Keratinocyte (primary cell): ENCODE measurements around the gene HES3. TPM values are rescaled to one million over a fixed set of nuclear protein-coding genes. Genes with fewer than 3 reads are reported as not detected.
A peak's percentile ranks its signal among the peaks of the same experiment; 100 is the strongest.
"Not testable (repeated sequence)": the region's sequence is repeated elsewhere in the genome, so short reads cannot be mapped to it uniquely, and the experiment has no call there.

Experiments used
- DNase-seq: peaks from one replicate; pipeline ENCODE4 v3.0.0-alpha.2; 2011; ENCODE audit warnings: low read depth, missing footprints, low spot score
- FAIRE-seq: peaks from 2 replicates; lab custom pipeline; 2011; peaks lifted over from hg19 to GRCh38; lab: Jason Lieb, UNC
- H2AFZ ChIP-seq: 2 replicates; pipeline ENCODE4 v1.6.0; 2012; ENCODE audit warnings: low read length, control low read depth, inconsistent platforms; ENCODE audit not compliant: control insufficient read depth
- H3K27ac ChIP-seq: 2 replicates; pipeline ENCODE4 v1.5.1; 2011; ENCODE audit warnings: low read length; ENCODE audit not compliant: control insufficient read depth, insufficient read depth
- H3K27me3 ChIP-seq: 3 replicates; pipeline ENCODE4 v1.6.0; 2011; ENCODE audit warnings: low read length; ENCODE audit not compliant: control insufficient read depth, insufficient read depth; ENCODE audit errors: extremely low read depth
- H3K36me3 ChIP-seq, 2 experiments: 2 replicates in 1 of 2; 3 replicates in 1 of 2; pipeline ENCODE4 v1.5.1; 2011; ENCODE audit warnings: low read length in 2 of 2, mild to moderate bottlenecking in 1 of 2; ENCODE audit not compliant: control insufficient read depth in 2 of 2, insufficient read depth in 2 of 2; ENCODE audit errors: extremely low read depth in 1 of 2
- H3K4me1 ChIP-seq: 3 replicates; pipeline ENCODE4 v1.5.1; 2011; ENCODE audit warnings: low read length; ENCODE audit not compliant: control insufficient read depth, insufficient read depth; ENCODE audit errors: extremely low read depth
- H3K4me2 ChIP-seq: 3 replicates; pipeline ENCODE4 v1.6.0; 2011; ENCODE audit warnings: low read depth, low read length; ENCODE audit not compliant: control insufficient read depth, insufficient read depth; ENCODE audit errors: extremely low read depth
- H3K4me3 ChIP-seq, 3 experiments: fragments of 200-600 bp in 1 of 3; sonication (generic) in 1 of 3; 2 replicates in 2 of 3; 3 replicates in 1 of 3; pipeline ENCODE4 v1.5.1; 2011 to 2016; ENCODE audit warnings: low read length in 3 of 3, mild to moderate bottlenecking in 3 of 3, control low read depth in 2 of 3, inconsistent platforms in 1 of 3, low read depth in 1 of 3, mixed read lengths in 1 of 3, mixed run types in 1 of 3, moderate library complexity in 1 of 3; ENCODE audit not compliant: control insufficient read depth in 2 of 3, insufficient read depth in 2 of 3; ENCODE audit errors: extremely low read depth in 1 of 3
- H3K79me2 ChIP-seq: 2 replicates; pipeline ENCODE4 v1.6.0; 2012; ENCODE audit warnings: low read length; ENCODE audit not compliant: control insufficient read depth, insufficient read depth
- H3K9ac ChIP-seq: 3 replicates; pipeline ENCODE4 v1.6.0; 2011; ENCODE audit warnings: low read length; ENCODE audit not compliant: control insufficient read depth, insufficient read depth; ENCODE audit errors: extremely low read depth
- H3K9me1 ChIP-seq: 3 replicates; pipeline ENCODE4 v1.6.0; 2011; ENCODE audit warnings: low read length; ENCODE audit not compliant: control insufficient read depth, insufficient read depth; ENCODE audit errors: extremely low read depth
- H3K9me3 ChIP-seq: 2 replicates; pipeline ENCODE4 v1.5.1; 2012; ENCODE audit warnings: low read depth, low read length; ENCODE audit not compliant: control insufficient read depth
- H4K20me1 ChIP-seq: 3 replicates; pipeline ENCODE4 v1.6.0; 2011; ENCODE audit warnings: low read length; ENCODE audit not compliant: control insufficient read depth, insufficient read depth; ENCODE audit errors: extremely low read depth
- EZH2 ChIP-seq: IDR thresholded peaks from one replicate; pipeline ENCODE4 v1.6.1; 2012; ENCODE audit warnings: inconsistent platforms, mild to moderate bottlenecking, low read length, moderate library complexity
- dilution Hi-C: fragments of 300-500 bp; cut with MboI; formaldehyde crosslinking; loops from one replicate; pipeline ENCODE4 v1.7.0; 2020; ENCODE audit warnings: low sequenced_read_pairs; ENCODE audit not compliant: extremely low pct_ligation_motif_present
- polyA plus RNA-seq, 5 experiments: library from polyadenylated mRNA; depleted of rRNA in 3 of 5; stranded (reverse) in 3 of 5; stranded (forward) in 1 of 5; unstranded in 1 of 5; fragments of >200 nt; gene quantifications; 1 replicate in 1 of 5; 2 replicates in 3 of 5; 3 replicates in 1 of 5; pipeline versions ENCODE4 v1.2.1 to v1.2.3, GENCODE V29; 2011 to 2012; ENCODE audit warnings: missing spikeins in 2 of 5, low read depth in 1 of 5, low replicate concordance in 1 of 5
- TF ChIP-seq, protein P1 (sequence below), 3 experiments: IDR thresholded peaks in 1 of 3; conservative IDR thresholded peaks in 1 of 3; optimal IDR thresholded peaks in 1 of 3; 2 replicates in 2 of 3; 3 replicates in 1 of 3; pipeline versions ENCODE3 to v1.5.1; 2011; ENCODE audit warnings: low read length in 3 of 3, mild to moderate bottlenecking in 3 of 3, moderate library complexity in 2 of 3, control low read depth in 1 of 3, inconsistent platforms in 1 of 3; ENCODE audit not compliant: insufficient read depth in 2 of 3; ENCODE audit errors: extremely low read depth in 1 of 3

HES3 gene
- polyA plus RNA-seq, 1 donor (not counting 4 experiments of a cell fraction or from before 2014, with no cell fraction given) = not detected

DNA sequence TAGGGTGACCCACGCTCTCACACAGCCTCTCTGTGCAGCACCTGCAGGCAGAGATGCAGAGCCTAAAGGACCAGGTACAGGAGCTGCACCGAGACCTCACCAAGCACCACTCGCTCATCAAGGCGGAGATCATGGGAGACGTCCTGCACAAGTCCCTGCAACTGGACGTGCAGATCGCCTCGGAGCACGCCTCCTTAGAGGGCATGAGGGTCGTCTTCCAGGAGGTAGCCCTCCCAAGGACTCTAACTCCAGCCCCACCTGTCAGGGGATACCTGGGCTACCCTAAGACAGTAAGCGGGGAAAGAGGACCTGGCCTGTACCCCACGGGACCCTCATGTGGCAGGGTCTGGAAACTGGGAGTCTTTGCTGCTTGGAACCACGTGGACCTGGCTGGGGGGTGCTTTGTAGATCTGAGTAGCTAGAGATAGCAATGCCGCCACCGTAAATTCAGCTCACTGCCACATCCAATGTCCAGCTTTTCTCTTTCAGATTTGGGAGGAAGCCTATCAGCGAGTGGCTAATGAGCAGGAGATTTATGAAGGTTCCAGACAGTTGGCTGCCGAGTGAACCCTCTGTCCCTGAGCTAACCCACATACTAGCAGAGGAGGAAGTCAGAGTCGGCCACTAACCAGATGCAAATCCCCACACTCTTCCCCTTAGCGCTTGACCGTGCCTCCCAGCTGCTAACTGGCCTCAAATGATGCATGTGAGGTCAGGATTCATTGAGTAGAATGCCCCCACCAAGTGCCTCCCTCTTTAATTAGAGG is 31.6 kb upstream of the HES3 start:
- H3K9me3 ChIP-seq = no peaks in the 10 kb centered on the region
- H4K20me1 ChIP-seq = no peaks in the 10 kb centered on the region
- peaks cover 0 to 2% of the 10 kb centered on the region in 2 experiments for H3K36me3 ChIP-seq
- FAIRE-seq (no peak), DNase-seq (no peak)
- no peaks in the 10 kb centered on the region for H3K27me3 ChIP-seq
- no peak overlapping the region for H3K27ac ChIP-seq
- peaks cover 2% of the 10 kb centered on the region for H3K4me1 ChIP-seq
- dilution Hi-C loops = no loop called here
- no peak overlapping the region for H3K4me3 ChIP-seq
- no peak overlapping the region for H3K4me2 ChIP-seq
- H3K79me2 ChIP-seq = no peaks in the 10 kb centered on the region
- no peak overlapping the region for H3K9ac ChIP-seq
- TF ChIP-seq, protein P1, sequence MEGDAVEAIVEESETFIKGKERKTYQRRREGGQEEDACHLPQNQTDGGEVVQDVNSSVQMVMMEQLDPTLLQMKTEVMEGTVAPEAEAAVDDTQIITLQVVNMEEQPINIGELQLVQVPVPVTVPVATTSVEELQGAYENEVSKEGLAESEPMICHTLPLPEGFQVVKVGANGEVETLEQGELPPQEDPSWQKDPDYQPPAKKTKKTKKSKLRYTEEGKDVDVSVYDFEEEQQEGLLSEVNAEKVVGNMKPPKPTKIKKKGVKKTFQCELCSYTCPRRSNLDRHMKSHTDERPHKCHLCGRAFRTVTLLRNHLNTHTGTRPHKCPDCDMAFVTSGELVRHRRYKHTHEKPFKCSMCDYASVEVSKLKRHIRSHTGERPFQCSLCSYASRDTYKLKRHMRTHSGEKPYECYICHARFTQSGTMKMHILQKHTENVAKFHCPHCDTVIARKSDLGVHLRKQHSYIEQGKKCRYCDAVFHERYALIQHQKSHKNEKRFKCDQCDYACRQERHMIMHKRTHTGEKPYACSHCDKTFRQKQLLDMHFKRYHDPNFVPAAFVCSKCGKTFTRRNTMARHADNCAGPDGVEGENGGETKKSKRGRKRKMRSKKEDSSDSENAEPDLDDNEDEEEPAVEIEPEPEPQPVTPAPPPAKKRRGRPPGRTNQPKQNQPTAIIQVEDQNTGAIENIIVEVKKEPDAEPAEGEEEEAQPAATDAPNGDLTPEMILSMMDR (optimal IDR thresholded peaks at IDR 0.05 in 1 of 3, IDR thresholded peaks at IDR 0.05 in 1 of 3, conservative IDR thresholded peaks at IDR 0.05 in 1 of 3; ENCODE audit: extremely low read depth in 1 of 3, insufficient read depth in 2 of 3, low read length in 3 of 3) = no peak
- TF ChIP-seq EZH2 = no peak
- H3K9me1 ChIP-seq = no peaks in the 10 kb centered on the region
- H2AFZ ChIP-seq = no peak overlapping the region

DNA sequence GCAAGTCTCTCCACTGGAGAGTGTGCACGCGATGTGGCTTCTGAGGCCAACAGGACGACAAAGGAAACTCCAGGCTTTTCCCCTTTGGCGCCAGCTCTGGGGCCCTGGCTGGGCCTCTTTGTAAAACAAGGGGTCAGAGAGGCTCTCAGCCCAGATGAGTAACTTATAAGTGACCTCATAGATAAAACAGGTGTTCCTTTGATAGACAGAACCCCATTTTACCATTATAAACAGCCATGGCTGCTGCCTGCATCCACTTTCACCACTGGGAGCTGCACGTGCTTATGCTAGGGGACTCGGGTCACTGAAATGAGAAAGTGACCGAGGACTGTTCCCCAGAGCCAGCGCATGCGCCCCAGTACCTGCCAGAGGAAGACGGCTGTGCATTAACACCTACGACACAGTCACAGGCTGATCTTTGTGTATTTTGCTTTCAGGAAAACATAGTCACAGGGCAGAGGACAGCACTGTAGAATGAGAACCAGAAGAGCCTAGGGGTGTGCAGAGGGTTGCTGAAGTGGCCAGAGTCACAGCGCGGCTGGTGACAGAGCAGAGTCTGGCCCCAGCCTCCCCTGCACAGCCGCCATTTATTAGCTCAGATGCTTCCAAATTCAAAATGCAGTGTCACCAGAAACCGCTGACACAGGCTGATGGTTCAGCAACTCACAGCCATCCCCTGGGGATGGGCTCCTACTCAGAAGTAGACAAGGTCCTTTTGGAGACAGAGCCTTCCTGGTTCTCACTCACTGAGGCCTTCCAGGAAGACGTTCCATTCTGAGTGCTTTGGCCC is 25.4 kb upstream of the HES3 start:
- Histone ChIP-seq H3K9ac (no peak overlapping the region), H3K9me3 (no peaks in the 10 kb centered on the region), H3K79me2 (no peaks in the 10 kb centered on the region), H3K36me3 (peaks cover 4 to 14% of the 10 kb centered on the region in 2 experiments), H2AFZ (no peak overlapping the region), H3K9me1 (no peaks in the 10 kb centered on the region), H4K20me1 (no peaks in the 10 kb centered on the region), H3K27ac (no peak overlapping the region), H3K4me1 (peaks cover 14% of the 10 kb centered on the region), H3K27me3 (no peaks in the 10 kb centered on the region), H3K4me3 (no peak overlapping the region), H3K4me2 (no peak overlapping the region)
- no peak for FAIRE-seq
- TF ChIP-seq EZH2 = no peak
- TF ChIP-seq, protein P1 (optimal IDR thresholded peaks at IDR 0.05 in 1 of 3, IDR thresholded peaks at IDR 0.05 in 1 of 3, conservative IDR thresholded peaks at IDR 0.05 in 1 of 3; ENCODE audit: extremely low read depth in 1 of 3, insufficient read depth in 2 of 3, low read length in 3 of 3) = no peak
- dilution Hi-C loops = no loop called here
- DNase-seq = no peak

DNA sequence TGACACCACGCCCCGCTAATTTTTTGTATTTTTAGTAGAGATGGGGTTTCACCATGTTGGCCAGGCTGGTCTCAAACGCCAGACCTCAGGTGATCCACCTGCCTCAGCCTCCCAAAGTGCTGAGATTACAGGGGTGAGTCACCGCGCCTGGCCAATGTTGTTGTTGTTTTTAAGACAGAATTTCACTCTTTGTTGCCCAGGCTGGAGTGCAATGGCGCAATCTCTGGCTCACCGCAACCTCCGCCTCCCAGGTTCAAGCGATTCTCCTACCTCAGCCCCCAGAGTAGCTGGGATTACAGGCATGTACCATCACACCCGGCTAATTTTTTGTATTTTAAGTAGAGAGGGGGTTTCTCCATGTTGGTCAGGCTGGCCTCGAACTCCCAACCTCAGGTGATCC is 24.3 kb upstream of the HES3 start:
- FAIRE-seq, H3K9me1 ChIP-seq, DNase-seq, H4K20me1 ChIP-seq, H2AFZ ChIP-seq, H3K27me3 ChIP-seq, H3K9me3 ChIP-seq, H3K4me3 ChIP-seq, H3K79me2 ChIP-seq, H3K9ac ChIP-seq, dilution Hi-C loops: not testable (repeated sequence)
- Histone ChIP-seq H3K36me3 (peaks cover 8 to 20% of the 10 kb centered on the region in 2 experiments), H3K4me2 (peak overlapping the region; percentile 24), H3K4me1 (peaks cover 14% of the 10 kb centered on the region), H3K27ac (peak overlapping the region; percentile 55)
